ENCODE measurements around the gene BSN. TPM values are rescaled to one million over a fixed set of nuclear protein-coding genes. Genes with fewer than 3 reads are reported as not detected.

The BSN gene
- total and polyA plus RNA-seq, 2 donors (not counting 1 experiment from before 2014, with no cell fraction given): 0.03 to 0.20 TPM

DNA sequence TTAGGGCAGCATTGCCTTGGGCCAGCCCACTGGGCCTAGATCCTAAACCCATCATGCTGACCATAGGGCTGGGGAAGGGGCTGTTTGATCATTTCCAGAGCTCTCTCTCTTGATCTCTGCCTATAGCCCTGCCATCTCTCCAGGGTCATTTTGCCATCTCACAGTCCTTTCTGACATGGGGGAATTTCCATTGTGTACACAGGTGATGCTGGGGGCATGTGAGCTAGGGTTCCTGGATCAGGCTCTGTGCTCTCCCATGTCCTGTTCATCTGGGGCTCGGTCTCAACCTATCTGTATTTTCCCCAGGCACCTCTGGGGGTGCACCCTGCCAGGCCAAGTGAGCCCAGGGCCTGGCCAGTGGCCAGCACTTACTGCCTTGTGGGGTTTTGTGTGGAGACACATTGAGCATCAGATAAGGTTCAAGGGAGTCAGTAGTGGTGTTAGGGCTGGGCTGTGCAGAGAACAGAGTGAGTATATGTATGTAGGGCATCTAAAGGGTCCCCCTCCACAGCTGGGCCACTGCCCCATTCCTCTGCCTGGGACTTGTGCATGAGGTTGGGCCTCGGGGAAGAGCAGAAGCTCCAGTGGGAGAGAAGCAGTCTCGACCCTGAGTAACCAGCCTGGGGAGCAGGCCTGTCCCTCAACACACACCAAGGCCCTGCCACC lies 94.2 kb downstream of the BSN start:
- no peak for TF ChIP-seq EZH2 (IDR thresholded peaks at IDR 0.05; ENCODE audit: borderline replicate concordance, insufficient read depth, low read depth, low read length, poor library complexity, severe bottlenecking)
- TF ChIP-seq, protein P1, sequence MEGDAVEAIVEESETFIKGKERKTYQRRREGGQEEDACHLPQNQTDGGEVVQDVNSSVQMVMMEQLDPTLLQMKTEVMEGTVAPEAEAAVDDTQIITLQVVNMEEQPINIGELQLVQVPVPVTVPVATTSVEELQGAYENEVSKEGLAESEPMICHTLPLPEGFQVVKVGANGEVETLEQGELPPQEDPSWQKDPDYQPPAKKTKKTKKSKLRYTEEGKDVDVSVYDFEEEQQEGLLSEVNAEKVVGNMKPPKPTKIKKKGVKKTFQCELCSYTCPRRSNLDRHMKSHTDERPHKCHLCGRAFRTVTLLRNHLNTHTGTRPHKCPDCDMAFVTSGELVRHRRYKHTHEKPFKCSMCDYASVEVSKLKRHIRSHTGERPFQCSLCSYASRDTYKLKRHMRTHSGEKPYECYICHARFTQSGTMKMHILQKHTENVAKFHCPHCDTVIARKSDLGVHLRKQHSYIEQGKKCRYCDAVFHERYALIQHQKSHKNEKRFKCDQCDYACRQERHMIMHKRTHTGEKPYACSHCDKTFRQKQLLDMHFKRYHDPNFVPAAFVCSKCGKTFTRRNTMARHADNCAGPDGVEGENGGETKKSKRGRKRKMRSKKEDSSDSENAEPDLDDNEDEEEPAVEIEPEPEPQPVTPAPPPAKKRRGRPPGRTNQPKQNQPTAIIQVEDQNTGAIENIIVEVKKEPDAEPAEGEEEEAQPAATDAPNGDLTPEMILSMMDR (IDR thresholded peaks at IDR 0.05): no peak
- H3K27ac ChIP-seq (ENCODE audit: low read length in 2 of 2): no peak overlapping the region
- ChIA-PET POLR2A (no interaction called here), CTCF (no interaction called here)
- no peaks in the 10 kb centered on the region for H3K36me3 ChIP-seq (replicated peaks in 1 of 2; ENCODE audit: control extremely low read depth in 1 of 2, control insufficient read depth in 1 of 2, extremely low read depth in 1 of 2, insufficient read depth in 2 of 2, low read length in 1 of 2)
- H3K9ac ChIP-seq (ENCODE audit: low read length): no peak overlapping the region
- H3K9me3 ChIP-seq (ENCODE audit: control extremely low read depth in 1 of 3, control insufficient read depth in 2 of 3, insufficient read depth in 1 of 3, low read length in 2 of 3): no peaks in the 10 kb centered on the region
- no peak overlapping the region for H3K4me2 ChIP-seq (replicated peaks; ENCODE audit: low read depth, low read length, poor library complexity, severe bottlenecking)
- DNase-seq (no peak), ATAC-seq (ENCODE audit: low read depth) (no peak)
- H3K4me1 ChIP-seq (ENCODE audit: control insufficient read depth in 2 of 2, insufficient read depth in 2 of 2, low read length in 2 of 2): no peaks in the 10 kb centered on the region
- Mint-ChIP-seq H3K9me3 (ENCODE audit: insufficient read depth) (no peaks in the 10 kb centered on the region), H3K27ac (no peak overlapping the region), H3K27me3 (peaks cover 3% of the 10 kb centered on the region), H3K4me1 (no peaks in the 10 kb centered on the region), H3K4me3 (no peak overlapping the region)
- H3K4me3 ChIP-seq (ENCODE audit: control extremely low read depth in 1 of 5, extremely low read depth in 1 of 5, insufficient read depth in 1 of 5, low read depth in 2 of 5, low read length in 4 of 5): no peak overlapping the region
- no peaks in the 10 kb centered on the region for H4K20me1 ChIP-seq (ENCODE audit: control insufficient read depth, insufficient read depth, low read length, poor library complexity, severe bottlenecking)
- intact Hi-C loops (cut with micrococcal nuclease): no loop called here
- 83% methylated on average over 2 of the region's 3 CpGs for WGBS (ENCODE audit: insufficient coverage)
- H2AFZ ChIP-seq (ENCODE audit: insufficient read depth, low read depth, low read length, poor library complexity, severe bottlenecking): no peak overlapping the region
- H3K79me2 ChIP-seq (ENCODE audit: control insufficient read depth, insufficient read depth, low read length): no peaks in the 10 kb centered on the region
- no peaks in the 10 kb centered on the region for H3K27me3 ChIP-seq (replicated peaks in 1 of 4; ENCODE audit: control extremely low read depth in 1 of 4, control insufficient read depth in 3 of 4, insufficient read depth in 4 of 4, low read length in 3 of 4)

GRCh38 chr3:49649576-49649975 lies 95.3 kb downstream of the BSN start:
- H4K20me1 ChIP-seq (ENCODE audit: control insufficient read depth, insufficient read depth, low read length, poor library complexity, severe bottlenecking): no peaks in the 10 kb centered on the region
- no peak overlapping the region for H3K4me2 ChIP-seq (replicated peaks; ENCODE audit: low read depth, low read length, poor library complexity, severe bottlenecking)
- H3K27me3 Mint-ChIP-seq: peaks cover 3% of the 10 kb centered on the region
- no peaks in the 10 kb centered on the region for H3K9me3 Mint-ChIP-seq (ENCODE audit: insufficient read depth)
- H3K9ac ChIP-seq (ENCODE audit: low read length): no peak overlapping the region
- ATAC-seq (ENCODE audit: low read depth): no peak
- no peaks in the 10 kb centered on the region for H3K36me3 ChIP-seq (replicated peaks in 1 of 2; ENCODE audit: control extremely low read depth in 1 of 2, control insufficient read depth in 1 of 2, extremely low read depth in 1 of 2, insufficient read depth in 2 of 2, low read length in 1 of 2)
- no peak overlapping the region for H3K4me3 Mint-ChIP-seq
- no peak for DNase-seq
- intact Hi-C loops (cut with micrococcal nuclease): no loop called here
- CTCF ChIA-PET: no interaction called here
- H3K27ac ChIP-seq (ENCODE audit: low read length in 2 of 2): no peak overlapping the region
- TF ChIP-seq EZH2 (IDR thresholded peaks at IDR 0.05; ENCODE audit: borderline replicate concordance, insufficient read depth, low read depth, low read length, poor library complexity, severe bottlenecking): no peak
- TF ChIP-seq, protein P1 (IDR thresholded peaks at IDR 0.05): no peak
- no peak overlapping the region for H3K4me3 ChIP-seq (ENCODE audit: control extremely low read depth in 1 of 5, extremely low read depth in 1 of 5, insufficient read depth in 1 of 5, low read depth in 2 of 5, low read length in 4 of 5)
- no peaks in the 10 kb centered on the region for H3K4me1 Mint-ChIP-seq
- no peaks in the 10 kb centered on the region for H3K79me2 ChIP-seq (ENCODE audit: control insufficient read depth, insufficient read depth, low read length)
- no peaks in the 10 kb centered on the region for H3K27me3 ChIP-seq (replicated peaks in 1 of 4; ENCODE audit: control extremely low read depth in 1 of 4, control insufficient read depth in 3 of 4, insufficient read depth in 4 of 4, low read length in 3 of 4)
- H3K9me3 ChIP-seq (ENCODE audit: control extremely low read depth in 1 of 3, control insufficient read depth in 2 of 3, insufficient read depth in 1 of 3, low read length in 2 of 3): no peaks in the 10 kb centered on the region
- H3K27ac Mint-ChIP-seq: no peak overlapping the region
- no peak overlapping the region for H2AFZ ChIP-seq (ENCODE audit: insufficient read depth, low read depth, low read length, poor library complexity, severe bottlenecking)
- 85% methylated on average over 1 of the region's 1 CpG for WGBS (ENCODE audit: insufficient coverage)
- H3K4me1 ChIP-seq (ENCODE audit: control insufficient read depth in 2 of 2, insufficient read depth in 2 of 2, low read length in 2 of 2): peaks cover 0 to under 1% of the 10 kb centered on the region in 2 donors
- POLR2A ChIA-PET: no interaction called here
